ENCODE data around the gene NPS.

The NPS gene

DNA sequence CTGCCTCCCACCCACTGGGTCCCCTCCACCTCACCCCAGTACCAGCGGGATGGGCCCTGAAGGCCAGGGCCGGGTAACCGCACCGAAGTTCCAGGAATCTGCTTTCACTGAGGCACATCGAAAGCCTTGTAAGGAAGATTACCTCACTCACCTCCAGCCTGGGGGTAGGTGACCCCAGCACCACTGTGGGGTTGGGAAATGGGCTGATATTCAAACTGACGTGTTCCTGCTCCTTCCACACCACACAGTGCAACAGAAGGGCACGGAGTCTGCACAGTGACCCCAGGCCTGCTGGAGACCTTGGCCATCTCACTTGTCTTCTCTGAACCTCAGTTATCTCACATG is 29.8 kb downstream of the NPS start:
- H3K27ac ChIP-seq (ENCODE audit: extremely low read depth, low read depth, low read length): no peak overlapping the region
- POLR2A ChIA-PET: no interaction called here
- CTCF ChIA-PET: interaction anchor here (2.2 kb wide), 1 partner anchor 336 kb away, joined by 8 read pairs; no protein-coding TSS in a partner anchor
- H3K9me3 ChIP-seq (ENCODE audit: control insufficient read depth, insufficient read depth, low read depth, low read length): no peaks in the 10 kb centered on the region
- no peaks in the 10 kb centered on the region for H3K36me3 ChIP-seq (ENCODE audit: control insufficient read depth in 2 of 2, insufficient read depth in 1 of 2, low read length in 2 of 2)
- no peak overlapping the region for H3K4me3 ChIP-seq (ENCODE audit: low read depth, low read length)
- TF ChIP-seq, protein P1, sequence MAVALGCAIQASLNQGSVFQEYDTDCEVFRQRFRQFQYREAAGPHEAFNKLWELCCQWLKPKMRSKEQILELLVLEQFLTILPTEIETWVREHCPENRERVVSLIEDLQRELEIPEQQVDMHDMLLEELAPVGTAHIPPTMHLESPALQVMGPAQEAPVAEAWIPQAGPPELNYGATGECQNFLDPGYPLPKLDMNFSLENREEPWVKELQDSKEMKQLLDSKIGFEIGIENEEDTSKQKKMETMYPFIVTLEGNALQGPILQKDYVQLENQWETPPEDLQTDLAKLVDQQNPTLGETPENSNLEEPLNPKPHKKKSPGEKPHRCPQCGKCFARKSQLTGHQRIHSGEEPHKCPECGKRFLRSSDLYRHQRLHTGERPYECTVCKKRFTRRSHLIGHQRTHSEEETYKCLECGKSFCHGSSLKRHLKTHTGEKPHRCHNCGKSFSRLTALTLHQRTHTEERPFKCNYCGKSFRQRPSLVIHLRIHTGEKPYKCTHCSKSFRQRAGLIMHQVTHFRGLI (tag by site-specific recombination; IDR thresholded peaks at IDR 0.05): no peak
- TF ChIP-seq, protein P2, sequence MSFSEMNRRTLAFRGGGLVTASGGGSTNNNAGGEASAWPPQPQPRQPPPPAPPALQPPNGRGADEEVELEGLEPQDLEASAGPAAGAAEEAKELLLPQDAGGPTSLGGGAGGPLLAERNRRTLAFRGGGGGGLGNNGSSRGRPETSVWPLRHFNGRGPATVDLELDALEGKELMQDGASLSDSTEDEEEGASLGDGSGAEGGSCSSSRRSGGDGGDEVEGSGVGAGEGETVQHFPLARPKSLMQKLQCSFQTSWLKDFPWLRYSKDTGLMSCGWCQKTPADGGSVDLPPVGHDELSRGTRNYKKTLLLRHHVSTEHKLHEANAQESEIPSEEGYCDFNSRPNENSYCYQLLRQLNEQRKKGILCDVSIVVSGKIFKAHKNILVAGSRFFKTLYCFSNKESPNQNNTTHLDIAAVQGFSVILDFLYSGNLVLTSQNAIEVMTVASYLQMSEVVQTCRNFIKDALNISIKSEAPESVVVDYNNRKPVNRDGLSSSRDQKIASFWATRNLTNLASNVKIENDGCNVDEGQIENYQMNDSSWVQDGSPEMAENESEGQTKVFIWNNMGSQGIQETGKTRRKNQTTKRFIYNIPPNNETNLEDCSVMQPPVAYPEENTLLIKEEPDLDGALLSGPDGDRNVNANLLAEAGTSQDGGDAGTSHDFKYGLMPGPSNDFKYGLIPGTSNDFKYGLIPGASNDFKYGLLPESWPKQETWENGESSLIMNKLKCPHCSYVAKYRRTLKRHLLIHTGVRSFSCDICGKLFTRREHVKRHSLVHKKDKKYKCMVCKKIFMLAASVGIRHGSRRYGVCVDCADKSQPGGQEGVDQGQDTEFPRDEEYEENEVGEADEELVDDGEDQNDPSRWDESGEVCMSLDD (tag by site-specific recombination; IDR thresholded peaks at IDR 0.05): no peak
- TF ChIP-seq YY1 (tag by site-specific recombination; IDR thresholded peaks at IDR 0.05): no peak
- no peak for TF ChIP-seq ZNF302 (tag by site-specific recombination; IDR thresholded peaks at IDR 0.05; ENCODE audit: low read depth)
- H3K4me1 ChIP-seq (ENCODE audit: control insufficient read depth, insufficient read depth, low read length): no peaks in the 10 kb centered on the region

DNA sequence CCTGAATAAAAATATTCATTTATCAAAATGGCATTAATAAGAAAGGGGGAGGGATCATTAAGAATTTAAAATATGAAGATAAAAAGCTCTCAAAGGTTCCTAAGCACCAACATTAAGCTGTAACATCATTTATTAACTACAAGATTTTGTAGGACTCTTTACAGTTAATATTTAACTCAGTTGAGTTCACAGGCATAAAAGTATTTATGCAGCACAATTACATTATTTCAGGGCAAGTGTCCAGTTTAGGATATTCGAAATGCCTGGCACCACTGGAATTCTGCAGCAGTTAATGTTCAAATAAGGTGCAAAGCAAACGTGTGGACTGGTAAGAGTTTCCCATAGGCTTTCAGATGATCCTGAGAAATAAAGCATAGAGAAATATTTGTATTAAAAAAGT is 30.5 kb downstream of the NPS start:
- no peaks in the 10 kb centered on the region for H3K36me3 ChIP-seq (ENCODE audit: control insufficient read depth in 2 of 2, insufficient read depth in 1 of 2, low read length in 2 of 2)
- TF ChIP-seq, protein P3, sequence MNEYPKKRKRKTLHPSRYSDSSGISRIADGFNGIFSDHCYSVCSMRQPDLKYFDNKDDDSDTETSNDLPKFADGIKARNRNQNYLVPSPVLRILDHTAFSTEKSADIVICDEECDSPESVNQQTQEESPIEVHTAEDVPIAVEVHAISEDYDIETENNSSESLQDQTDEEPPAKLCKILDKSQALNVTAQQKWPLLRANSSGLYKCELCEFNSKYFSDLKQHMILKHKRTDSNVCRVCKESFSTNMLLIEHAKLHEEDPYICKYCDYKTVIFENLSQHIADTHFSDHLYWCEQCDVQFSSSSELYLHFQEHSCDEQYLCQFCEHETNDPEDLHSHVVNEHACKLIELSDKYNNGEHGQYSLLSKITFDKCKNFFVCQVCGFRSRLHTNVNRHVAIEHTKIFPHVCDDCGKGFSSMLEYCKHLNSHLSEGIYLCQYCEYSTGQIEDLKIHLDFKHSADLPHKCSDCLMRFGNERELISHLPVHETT (tag by site-specific recombination; IDR thresholded peaks at IDR 0.05): no peak
- TF ChIP-seq ZNF292 (tag by site-specific recombination; IDR thresholded peaks at IDR 0.05; ENCODE audit: borderline replicate concordance, low read depth): no peak
- TF ChIP-seq MZF1 (tag by site-specific recombination; IDR thresholded peaks at IDR 0.05; ENCODE audit: borderline replicate concordance): no peak
- TF ChIP-seq, protein P4, sequence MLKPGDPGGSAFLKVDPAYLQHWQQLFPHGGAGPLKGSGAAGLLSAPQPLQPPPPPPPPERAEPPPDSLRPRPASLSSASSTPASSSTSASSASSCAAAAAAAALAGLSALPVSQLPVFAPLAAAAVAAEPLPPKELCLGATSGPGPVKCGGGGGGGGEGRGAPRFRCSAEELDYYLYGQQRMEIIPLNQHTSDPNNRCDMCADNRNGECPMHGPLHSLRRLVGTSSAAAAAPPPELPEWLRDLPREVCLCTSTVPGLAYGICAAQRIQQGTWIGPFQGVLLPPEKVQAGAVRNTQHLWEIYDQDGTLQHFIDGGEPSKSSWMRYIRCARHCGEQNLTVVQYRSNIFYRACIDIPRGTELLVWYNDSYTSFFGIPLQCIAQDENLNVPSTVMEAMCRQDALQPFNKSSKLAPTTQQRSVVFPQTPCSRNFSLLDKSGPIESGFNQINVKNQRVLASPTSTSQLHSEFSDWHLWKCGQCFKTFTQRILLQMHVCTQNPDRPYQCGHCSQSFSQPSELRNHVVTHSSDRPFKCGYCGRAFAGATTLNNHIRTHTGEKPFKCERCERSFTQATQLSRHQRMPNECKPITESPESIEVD (tag by site-specific recombination; IDR thresholded peaks at IDR 0.05): no peak
- no peak overlapping the region for H3K4me3 ChIP-seq (ENCODE audit: low read depth, low read length)
- ChIA-PET POLR2A (no interaction called here), CTCF (interaction anchor here (0.7 kb wide), 1 partner anchor 18 kb away, joined by 4 read pairs; no protein-coding TSS in a partner anchor)
- no peaks in the 10 kb centered on the region for H3K9me3 ChIP-seq (ENCODE audit: control insufficient read depth, insufficient read depth, low read depth, low read length)
- H3K27ac ChIP-seq (ENCODE audit: extremely low read depth, low read depth, low read length): no peak overlapping the region
- no peaks in the 10 kb centered on the region for H3K4me1 ChIP-seq (ENCODE audit: control insufficient read depth, insufficient read depth, low read length)

DNA sequence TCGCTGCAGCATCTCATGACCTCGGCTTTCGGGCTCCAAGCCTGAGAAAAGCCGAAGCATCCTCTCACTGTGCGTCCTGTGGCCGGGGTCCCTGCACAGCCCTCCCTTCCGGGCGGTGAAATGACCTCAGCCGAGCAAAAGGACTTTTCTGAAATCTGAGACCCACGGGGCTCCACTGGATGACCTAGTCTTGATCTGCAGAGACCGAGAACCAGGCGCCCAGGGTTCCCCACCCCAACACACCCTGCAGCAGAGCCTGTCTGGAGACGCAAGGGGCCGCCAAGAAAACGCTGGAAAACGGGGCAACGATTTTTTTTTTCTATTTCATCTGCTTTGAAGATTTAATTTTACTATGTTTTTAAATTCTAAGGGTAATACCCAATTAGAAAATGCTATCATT is 31.7 kb downstream of the NPS start:
- Histone ChIP-seq H3K4me1 (ENCODE audit: control insufficient read depth, insufficient read depth, low read length) (no peaks in the 10 kb centered on the region), H3K36me3 (ENCODE audit: control insufficient read depth in 2 of 2, insufficient read depth in 1 of 2, low read length in 2 of 2) (no peaks in the 10 kb centered on the region), H3K9me3 (ENCODE audit: control insufficient read depth, insufficient read depth, low read depth, low read length) (no peaks in the 10 kb centered on the region), H3K27ac (ENCODE audit: extremely low read depth, low read depth, low read length) (no peak overlapping the region), H3K4me3 (ENCODE audit: low read depth, low read length) (no peak overlapping the region)
- TF ChIP-seq GLIS1 (tag by site-specific recombination; IDR thresholded peaks at IDR 0.05) (no peak), SP7 (tag by site-specific recombination; IDR thresholded peaks at IDR 0.05) (no peak), ZNF555 (tag by site-specific recombination; conservative IDR thresholded peaks at IDR 0.05) (no peak), ZNF211 (tag by site-specific recombination; IDR thresholded peaks at IDR 0.05; ENCODE audit: low read depth) (no peak), ZNF677 (tag by site-specific recombination; IDR thresholded peaks at IDR 0.05) (no peak), OVOL3 (tag by site-specific recombination; IDR thresholded peaks at IDR 0.05) (no peak), SALL2 (tag by site-specific recombination; IDR thresholded peaks at IDR 0.05; ENCODE audit: borderline replicate concordance) (no peak), ZNF501 (tag by site-specific recombination; IDR thresholded peaks at IDR 0.05) (no peak)
- POLR2A ChIA-PET: no interaction called here
- CTCF ChIA-PET: no interaction called here

Measured in HEK293 (cell line).